NCI-H128 (cell line): ENCODE measurements around the gene STARD4.

Experiments used
- DNase-seq: peaks from one replicate; lab custom pipeline; 2025; ENCODE audit not compliant: unreplicated experiment; lab: John Stamatoyannopoulos, UW

The STARD4 gene, protein sequence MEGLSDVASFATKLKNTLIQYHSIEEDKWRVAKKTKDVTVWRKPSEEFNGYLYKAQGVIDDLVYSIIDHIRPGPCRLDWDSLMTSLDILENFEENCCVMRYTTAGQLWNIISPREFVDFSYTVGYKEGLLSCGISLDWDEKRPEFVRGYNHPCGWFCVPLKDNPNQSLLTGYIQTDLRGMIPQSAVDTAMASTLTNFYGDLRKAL

DNA sequence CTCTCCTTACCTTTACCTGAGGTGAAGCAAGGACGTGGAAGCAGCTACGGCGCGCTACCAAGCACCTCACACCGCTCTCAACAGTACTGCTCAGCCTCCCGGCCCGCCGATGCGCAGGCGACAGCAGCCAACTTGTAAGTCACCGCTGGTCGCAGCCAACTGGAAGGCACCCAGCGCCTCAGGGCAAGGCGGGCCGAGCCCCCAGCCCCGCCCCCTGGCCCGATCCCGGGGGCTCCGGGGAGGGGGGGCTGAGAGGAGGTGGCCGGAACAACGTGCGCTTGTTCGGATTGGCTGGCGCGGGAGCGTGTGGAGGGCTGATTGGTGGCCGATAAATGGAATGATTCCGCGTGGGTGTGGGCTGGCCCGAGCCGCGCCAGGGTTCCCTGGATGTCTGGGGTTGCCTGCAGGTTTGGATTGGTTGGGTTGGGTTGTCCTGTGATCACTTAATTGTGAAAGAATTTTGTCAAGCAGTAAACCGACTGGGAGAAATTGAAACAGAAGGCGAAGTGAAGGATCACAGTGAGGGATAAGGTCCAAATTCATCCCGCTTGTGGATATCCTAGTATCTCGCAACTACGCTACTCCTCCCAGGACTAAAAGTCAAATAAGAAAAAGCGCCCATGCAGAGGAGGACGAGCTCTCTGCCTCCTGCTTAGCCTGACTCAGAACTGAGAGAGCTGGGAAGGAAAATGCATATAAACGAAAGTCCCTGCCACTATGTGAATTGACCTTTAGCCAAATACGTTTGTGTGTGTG is at the start of gene STARD4:
Gene STARD4, minus strand, starts transcription at position 161 of the 756 bp plus-strand sequence. CDS start 5,102 bp downstream, outside the sequence.
- DNase-seq = peak; percentile 72

DNA sequence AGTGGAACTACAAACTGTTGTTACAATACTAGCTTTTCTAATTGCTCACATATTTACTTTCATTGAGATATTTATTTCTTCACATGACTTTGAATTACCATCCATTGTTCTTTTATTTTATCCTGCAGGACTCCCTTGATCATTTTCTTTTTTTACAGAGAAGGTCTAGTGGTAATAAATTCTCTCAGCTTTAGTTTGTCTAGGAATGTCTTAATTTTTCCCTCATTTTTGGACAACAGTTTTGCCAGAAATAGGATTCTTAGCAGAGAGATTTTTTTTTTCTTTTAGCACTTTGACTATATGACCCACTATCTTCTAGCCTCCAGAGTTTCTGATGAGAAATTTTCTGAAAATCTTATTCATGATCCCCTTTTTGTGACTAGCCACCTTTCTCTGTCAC is 47.3 kb upstream of the STARD4 start:
- DNase-seq = no peak

DNA sequence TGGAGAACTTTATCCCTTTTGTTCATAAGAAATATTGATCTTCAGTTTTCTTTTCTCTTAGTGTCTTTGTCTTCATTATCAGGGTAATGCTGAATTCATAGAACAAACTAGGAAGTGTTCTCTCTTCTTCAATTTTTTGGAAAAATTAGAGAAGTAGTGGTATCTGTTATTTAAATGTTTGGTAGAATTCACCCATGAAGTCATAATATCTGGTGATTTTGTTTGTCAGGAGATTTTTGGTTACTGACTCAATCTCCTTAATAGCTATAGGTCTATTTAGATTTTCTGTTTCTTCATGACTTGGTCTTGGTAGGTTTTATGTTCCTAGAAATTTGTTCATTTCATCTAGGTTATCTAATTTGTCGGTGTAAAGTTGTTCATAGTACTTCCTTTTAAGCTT is 45.4 kb upstream of the STARD4 start:
- no peak for DNase-seq

DNA sequence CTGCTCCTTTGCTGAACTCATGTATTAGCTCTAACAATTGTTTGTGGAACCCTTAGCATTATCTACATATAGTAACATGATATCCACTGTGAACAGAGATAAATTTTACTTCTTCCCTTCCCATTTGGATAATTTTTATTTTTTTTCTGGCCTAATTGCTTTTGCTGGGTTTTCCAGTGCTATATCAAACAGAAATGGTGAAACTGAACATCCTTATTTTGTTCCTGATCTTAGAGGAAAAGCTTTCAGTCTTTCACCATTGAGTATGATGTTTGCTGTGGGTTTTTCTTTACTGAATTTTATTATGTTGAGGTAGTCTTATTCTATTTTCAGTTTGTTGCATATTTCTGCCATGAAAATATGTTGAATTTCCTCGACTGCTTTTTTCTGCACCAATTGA is 44.8 kb upstream of the STARD4 start:
- DNase-seq = no peak

DNA sequence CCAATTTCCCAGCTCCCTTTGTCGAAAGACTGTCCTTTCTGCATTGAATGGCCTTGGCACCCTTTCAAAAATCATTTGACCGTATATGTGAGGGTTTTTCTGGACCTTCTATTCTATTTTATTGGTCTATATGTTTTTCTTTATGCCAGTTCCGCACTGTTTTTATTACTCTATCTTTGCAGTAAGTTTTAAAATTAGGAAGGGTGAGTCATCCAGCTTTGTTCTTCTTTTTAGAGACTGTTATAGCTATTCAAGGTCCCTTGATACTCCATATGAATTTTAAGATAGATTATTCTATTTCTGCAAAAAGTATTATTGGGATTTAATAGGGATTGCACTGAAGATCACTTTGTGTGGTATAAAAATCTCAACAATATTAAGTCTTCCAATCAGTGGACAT is 44.2 kb upstream of the STARD4 start:
- no peak for DNase-seq

DNA sequence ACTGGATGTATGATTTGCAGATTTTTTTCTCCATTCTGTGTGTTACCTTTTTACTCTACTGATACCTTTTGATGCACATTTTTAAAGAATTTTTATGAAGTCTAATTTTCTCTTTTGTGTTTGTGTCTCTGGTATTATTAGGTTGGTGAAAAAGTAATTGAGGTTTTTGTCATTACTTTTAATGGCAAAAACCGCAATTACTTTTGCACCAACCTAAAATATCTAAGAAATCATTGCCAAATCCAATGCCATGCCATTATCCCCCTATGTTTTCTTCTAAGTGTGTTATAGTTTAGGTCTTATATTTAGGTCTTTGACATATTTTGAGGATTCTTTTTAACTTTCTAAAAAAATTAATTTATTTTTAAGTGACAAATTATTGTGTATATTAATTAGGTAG is 43.4 kb upstream of the STARD4 start:
- DNase-seq = no peak

DNA sequence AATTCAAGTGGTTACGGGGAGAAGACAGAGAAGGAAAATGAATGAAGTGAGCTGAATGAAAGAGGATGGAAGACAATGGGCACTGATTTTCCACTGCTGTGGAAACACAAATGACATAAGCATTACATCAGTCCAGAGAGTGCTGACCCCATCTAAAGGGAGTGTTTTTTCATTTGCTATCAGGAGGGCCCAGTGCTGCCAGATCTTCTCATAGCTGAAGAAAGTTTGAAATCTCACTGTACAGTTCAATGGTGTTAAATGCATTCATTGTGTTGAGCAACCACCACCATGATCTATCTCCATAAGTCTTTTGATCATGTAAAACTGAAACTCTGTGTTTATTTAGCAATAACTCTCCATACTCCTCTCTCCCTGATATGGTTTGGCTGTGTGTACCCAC is 41.5 kb upstream of the STARD4 start:
- DNase-seq = no peak

DNA sequence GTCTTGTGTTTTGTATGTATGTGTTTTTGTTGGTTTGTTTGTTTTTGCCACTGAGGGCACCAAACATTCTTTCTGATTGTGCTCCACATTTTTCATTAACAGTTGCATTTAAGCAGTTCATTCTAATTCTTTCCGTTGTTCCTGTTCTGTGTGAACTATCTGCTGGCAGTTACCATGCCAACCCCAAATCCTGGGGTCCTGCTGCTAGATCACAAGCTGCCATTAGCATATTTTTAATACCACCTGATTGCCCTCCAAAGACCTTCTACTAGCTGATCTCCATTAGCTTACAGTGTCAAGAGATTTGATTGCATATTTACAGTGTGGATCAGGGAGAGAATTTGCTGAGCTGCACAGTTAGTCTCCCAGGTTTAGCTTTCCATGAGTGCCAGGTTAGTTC is 40.6 kb upstream of the STARD4 start:
- DNase-seq = no peak

DNA sequence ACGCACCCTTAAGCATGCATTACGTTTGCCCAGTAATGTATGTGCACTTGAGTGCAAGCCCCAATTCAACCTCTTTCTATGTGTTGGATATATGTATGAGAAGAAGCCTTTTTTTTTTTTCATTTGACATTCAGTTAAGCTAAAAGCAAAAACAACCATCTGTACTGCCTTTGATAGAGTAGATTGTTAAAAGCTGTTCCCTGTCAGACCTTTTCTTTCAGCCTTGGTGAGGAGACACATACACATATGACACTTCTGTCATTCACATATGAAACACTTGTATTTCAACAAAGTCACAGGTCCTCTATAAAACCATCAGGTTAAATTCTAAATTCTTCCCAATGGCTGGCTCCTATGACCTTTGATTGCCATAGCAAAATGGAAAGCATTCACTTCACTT is 40.2 kb upstream of the STARD4 start:
- DNase-seq = no peak

DNA sequence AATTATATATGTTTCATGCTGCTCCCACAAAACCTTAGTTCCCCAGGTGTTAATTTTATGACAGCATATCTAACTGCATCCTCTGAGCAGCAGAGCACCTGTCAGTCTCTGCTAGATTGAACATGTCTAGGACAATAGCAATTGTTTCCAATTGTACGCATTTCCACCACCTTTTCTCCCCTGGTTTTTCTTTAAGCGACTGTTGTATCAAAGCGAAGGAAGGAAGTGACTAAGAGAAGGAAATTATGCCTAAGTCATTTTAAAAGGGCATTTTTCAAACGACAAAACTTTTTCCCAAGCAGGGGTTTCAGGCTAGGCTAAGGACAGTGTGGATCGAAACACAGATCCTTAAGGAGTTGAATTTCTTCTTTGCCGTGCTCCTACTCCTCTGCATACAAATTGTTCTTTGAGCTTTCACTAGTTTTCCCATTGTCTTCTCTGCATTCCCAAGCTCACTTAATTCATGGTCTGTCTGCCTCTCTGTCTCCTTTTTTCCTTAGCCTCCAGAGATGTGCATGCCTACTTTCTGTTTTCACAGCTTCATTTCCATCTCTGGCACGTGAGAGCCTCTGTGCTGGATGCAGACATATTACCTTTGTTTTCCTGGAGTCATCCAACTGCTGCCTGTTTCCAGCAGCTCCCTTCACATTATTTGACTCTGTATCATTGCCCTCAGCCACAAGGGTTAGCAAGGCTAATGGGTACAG is 39.4 kb upstream of the STARD4 start:
- DNase-seq = no peak

DNA sequence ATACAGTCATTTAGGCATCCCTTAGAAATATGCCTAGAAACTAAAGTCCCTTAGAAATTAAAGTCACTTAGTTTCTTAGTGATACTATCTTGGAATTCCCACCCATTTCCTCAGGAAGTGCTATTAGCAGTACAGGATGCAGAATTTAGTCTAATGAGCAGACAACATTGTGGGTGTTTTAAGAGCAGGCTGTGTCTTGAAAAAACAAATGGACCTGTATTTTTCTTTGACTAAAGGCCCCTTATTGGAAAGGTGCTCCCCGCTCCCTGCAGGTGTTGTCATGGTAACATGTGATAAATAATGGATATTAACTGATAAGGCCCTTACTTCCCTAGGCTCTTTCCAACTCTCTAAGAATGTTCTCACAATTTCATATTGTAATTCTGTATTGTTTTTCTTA is 38.8 kb upstream of the STARD4 start:
- no peak for DNase-seq

DNA sequence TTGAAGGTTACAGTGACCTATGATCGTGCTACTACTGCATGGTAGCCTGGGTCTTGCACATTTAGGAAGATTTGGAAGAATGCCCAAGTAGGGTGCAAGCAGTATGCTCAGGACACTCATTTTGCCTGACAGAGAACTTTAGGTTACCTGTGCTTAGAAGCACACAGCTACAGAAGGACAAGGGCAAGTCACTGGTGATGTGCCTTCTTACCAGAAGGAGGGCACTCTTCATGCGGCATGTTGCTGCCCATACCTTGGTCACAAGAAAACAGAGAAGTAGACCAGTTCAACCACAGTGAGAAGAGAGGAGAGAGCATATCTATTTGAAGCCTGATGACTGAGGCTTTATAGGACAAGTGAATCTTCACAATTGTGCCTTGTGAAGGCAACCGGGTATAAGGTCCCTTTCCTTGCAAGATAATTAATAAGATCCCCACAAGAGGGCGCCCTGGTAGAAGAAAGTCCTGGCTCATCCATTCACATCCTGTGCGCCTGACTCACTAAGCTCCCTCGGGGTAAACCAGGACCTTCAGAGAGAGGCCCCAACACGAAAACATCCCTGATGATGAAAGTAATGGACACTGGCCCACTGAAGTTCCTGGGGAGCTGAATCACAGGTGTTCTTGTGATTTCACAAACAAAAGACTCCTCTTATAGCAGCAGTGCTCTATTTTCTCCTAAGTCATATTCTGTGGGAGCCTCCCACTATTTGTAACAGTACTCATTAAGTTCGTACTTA is 38.1 kb upstream of the STARD4 start:
- DNase-seq = peak; percentile 43

DNA sequence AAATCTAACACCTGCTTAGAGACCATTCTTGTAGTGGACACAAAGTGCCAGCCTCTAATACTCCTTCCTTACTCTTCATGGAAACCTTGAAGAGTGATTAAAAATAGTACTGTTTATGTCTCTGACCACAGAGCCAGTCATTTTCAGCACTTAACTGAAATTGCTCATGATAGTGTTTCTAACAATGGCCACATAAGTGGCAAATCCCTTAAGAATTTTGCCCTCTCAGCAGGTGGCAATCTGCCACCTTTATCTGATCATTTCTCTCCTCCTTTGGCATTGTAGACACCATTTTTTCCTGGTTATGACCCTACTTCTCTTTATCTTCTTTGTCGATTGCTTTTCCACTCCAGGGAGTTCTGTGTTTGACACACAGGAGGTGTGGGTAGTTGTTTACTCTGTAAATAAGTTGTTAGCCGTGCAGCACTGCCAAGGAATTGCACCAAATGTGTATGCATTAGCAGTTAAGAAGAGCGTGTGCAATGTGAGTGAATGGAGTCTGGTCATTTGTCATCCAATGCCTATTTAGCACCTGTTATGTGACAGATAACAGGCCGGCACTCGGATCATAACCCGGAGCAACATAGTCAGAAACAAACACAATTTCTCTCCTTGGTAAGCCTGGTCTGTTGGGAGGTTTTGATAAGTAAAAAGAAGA is 36.8 kb upstream of the STARD4 start:
- no peak for DNase-seq

DNA sequence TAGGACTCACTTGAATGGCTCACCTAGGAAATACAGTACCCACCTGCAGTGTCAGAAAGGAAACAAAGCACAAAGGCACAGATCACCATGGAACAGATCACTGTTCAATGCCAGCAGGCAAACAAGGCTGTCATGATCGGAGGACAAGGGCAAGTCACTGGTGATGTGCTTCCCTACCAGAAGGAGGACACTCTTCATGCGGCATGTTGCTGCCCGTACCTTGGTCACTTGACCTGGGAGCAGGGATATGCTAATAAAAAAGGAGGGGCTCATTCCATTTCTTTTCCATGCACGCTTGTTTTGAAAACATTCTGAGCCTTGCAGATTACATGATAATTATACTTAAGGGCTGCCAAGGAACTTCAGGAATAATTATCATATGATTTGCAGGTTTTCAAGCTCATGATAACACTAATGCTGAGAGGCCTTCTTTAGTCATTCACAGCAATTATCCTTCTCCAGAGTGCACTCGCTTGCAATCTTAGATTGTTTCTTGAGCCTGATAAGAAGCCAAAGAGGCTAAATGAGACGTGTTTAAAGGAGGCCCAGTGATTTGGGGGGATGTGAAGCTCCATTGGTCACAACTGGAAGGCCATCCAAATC is 36.1 kb upstream of the STARD4 start:
- DNase-seq = no peak

DNA sequence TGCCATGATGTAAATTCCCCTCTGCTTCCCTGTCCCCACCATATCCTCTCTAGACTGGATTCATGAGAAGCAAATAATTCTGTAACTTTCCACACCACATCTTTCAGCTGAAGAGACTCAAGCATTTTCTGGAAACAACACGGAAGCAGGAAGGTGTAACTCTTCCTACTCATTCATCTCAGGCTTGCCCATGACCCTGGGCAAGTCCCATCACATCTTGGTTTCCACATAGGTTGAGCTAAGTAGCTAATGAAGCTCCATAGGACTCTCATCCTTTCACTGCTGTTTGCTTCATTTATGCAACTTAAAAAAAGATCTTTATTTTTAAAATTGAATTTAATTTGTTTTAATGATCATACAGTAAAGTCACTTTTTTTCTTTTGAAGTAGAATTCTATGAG is 32.7 kb upstream of the STARD4 start:
- no peak for DNase-seq

DNA sequence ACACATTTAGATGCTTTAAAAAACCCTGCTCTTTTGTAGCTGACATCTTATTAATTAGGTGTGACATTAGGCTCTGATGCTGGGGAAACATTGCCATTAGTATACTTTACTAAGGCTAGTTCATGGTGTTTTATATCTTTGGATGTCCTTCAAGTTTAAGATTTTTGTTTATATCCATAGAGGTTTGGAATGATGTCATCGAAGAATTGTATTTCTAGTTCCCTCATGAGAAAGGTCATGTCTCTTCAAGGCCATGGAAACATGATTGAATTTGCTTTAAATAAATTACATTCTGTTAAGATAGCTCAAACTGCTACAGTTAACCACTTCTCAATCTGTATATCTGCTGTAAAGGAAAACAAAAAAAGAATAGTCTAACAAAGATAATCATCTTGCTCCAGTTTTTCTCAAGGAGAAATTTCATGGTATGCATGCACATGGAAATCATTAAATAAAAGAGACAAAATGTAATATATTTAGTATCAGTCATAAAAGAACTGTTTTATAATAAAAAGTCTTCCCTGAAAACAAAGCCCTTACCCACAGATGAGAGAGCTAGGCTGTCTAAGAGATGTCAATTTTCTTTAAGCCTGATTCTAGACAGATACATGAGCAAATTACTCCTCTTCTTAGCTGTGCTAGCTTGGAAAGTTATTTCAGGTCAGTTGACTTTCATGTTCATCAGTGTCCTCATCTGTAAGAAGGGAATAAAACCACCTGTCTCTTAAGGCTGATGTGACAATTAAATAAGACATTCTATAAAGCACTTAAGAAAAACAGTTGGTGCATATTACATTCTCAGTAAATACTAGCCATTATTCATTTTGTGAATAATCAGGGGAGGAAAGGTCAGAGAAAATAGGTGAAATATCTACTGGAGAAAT is 25.0 kb upstream of the STARD4 start:
- no peak for DNase-seq

DNA sequence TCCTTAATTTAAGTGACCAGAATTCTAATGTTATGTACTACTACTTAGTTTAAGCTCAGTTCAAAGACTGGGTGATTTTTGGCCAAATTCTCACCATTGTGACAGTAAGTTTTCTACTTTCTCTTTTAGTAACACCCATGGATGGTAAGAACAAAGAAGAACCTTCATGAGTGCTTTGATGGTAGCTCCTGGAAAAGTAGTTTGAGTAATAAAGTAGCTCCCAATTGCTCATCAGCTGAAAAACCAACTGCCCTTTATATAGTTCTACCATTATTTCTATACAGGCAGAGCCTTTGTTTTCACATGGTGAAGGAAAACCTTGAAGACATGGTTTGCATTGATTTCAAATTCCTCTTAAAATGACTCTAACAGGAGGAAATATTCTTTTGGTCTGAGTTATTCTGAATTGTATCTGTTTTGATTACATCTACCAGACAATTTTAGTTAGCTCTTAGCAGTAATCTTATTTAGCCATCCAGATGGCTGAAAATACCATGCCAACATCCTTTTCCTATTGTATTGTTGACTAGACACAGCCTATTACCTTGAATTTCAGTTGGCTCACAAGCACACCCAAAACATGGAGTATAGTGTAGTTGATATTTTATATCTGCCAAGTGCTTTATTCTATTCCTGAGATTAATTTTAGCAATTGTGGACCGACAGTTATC is 23.7 kb upstream of the STARD4 start:
- no peak for DNase-seq

DNA sequence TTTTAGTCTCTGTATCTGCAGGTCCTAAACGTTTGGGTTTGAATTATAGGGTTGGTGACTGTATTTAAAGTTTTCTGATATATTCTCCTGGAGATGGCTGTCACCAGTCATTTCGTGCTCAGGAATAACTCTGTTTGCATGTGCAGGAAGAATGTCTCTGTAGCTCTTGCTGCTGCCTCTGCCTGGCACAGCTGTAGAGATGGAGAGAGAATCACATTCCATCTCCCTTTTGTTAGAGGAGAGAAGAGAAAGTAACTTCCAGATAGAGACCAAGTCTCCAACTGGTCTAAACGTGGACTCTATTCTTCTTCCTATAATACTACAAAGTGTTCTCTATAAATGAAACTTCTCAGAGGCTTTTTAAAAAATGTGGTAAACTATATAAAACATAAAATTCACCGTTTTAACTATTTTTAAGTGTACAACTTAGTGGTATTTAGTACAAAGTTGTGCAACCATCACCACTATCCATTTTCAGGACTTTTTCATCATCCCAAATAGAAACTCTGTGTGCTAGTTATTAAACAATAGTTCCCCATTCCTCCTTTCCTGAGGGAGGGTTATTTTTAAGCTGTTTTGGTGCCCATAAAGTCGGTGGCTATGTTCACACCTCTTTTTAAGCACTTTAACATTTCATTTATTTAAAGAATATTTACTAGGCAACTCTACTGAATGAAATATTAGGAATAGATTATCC is 20.7 kb upstream of the STARD4 start:
- no peak for DNase-seq
